GM19035 (cell line): Measurements from ENCODE around the gene LDLRAD3.
"Not testable (repeated sequence)": the region's sequence is repeated elsewhere in the genome, so short reads cannot be mapped to it uniquely, and the experiment has no call there.

Source experiments
- ATAC-seq: cut with Tn5 transposase; IDR thresholded peaks from one replicate; pipeline ENCODE4 v1.9.1; 2021; ENCODE audit not compliant: unreplicated experiment

The LDLRAD3 gene

DNA sequence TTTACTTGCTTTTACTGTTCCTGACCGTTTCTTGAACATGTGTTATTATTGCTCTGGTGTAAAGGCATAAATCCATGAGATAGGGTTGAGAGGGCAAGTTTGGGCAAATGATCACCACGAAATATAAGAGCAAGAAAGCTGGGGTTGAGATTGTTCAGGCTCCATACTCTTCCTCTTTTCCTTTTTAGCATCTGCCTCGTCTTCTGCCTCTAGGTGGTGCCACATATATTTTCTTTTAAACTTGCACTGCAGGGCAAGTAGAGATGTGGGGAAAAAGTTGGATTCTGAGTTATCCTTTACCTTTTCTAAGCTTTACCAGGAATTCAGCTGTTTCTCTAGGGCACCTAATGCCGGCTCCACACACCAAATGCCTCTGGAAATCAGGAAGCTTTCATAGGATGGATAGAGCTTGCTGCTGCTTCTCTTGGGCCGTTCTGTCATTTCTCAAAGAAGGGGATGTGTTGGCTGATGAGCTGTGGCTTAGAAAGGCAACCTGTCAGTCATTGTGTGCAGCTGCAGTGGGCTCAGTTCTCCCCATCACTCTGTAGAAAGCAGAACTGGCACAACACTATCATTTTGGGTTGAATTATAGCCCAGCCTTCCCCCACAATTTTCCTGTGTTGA, 98.2 kb downstream of the LDLRAD3 start:
- no peak for ATAC-seq

DNA sequence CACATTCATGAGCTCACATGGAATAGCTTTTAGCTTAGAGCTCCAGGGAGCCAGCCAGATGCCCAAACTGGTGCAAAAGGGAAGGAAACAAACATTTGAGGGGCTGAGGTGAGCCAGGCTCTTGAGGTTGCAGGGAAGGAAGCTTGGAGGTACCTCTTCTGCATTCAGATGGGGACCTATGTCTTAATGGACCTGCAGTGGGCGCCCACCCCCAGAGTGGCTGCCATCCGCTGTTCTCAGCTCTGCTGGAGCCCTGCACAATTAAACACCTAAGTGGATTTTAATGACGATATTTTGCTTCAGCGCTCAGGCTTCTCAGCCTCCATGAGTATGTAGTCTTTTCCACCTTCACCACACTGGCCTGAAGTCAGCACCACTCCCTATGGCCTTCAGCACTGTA, 100.8 kb downstream of the LDLRAD3 start:
- ATAC-seq, result no peak

DNA sequence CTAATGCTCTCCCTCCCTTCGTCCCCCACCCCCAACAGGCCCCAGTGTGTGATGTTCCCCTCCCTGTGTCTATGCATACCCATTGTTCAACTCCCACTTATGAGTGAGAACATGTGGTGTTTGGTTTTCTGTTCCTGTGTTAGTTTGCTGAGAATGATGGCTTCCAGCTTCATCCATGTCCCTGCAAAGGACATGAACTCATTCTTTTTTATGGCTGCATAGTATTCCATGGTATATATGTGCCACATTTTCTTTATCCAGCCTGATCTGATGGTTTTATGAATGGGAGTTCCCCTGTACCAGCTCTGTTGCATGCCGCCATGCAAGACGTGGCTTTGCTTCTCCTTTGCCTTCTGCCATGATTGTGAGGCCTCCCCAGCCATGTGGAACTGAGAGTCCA, 102.1 kb downstream of the LDLRAD3 start:
- not testable (repeated sequence) for ATAC-seq

GRCh38 chr11:36046932-36047331, 103.1 kb downstream of the LDLRAD3 start:
- ATAC-seq, result no peak

DNA sequence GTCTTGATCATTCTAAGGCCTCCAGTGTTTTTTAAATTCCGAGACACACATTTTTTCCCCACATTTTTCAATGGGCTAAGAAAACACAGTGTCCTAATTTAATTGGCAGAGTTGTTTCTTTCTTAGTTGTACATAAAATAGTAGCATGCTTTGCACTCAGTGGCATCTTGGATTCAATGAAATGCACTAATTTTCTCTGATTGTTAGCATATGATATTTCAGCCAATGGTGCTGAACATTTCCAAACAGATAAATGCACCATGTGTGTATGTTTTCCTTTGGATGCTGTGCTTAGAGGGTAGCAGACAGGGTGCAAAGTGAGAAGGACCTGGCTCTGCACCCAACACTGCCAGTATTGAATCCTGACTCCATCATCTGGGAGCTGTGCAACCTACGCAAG, 103.5 kb downstream of the LDLRAD3 start:
- no peak for ATAC-seq

DNA sequence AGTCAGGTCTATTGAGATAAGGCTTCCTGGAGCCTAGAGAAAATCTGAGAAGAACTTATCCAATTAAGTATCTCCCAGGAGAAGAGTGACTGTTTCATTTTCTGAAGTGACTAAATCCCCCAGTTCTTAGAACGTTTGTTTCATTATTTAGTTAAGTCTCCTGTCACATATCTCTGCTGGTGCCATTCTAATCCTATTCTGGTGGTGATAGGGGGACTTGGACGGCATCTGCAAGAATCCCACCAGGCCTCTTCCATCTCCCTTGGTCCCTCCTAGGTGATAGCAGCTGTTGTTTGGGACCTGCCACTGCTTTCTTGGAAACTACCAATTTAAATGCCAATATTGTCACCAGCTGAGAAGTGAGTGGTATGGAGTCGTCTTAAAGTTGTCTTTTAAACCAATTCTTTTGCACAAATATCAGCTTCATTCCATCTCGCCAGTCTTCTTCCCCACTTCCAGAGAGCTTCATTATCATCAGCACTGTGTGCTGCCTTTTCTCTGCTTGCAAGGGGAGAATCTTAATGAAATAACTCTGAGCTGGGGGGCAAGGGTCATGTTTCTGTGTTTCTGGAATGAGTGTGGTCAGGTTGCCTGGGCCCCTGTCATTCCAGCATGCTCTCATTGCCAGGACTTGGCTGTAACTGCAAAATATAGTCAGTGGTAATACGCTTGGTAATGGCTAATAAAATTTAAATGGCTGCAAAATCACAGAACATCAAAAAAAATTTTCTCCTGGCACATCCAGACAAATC, 104.8 kb downstream of the LDLRAD3 start:
- no peak for ATAC-seq

GRCh38 chr11:36051235-36052144, 107.6 kb downstream of the LDLRAD3 start:
- ATAC-seq, result no peak

GRCh38 chr11:36053281-36053680, 109.4 kb downstream of the LDLRAD3 start:
- no peak for ATAC-seq

GRCh38 chr11:36053862-36054261, 110.0 kb downstream of the LDLRAD3 start:
- ATAC-seq, result no peak

DNA sequence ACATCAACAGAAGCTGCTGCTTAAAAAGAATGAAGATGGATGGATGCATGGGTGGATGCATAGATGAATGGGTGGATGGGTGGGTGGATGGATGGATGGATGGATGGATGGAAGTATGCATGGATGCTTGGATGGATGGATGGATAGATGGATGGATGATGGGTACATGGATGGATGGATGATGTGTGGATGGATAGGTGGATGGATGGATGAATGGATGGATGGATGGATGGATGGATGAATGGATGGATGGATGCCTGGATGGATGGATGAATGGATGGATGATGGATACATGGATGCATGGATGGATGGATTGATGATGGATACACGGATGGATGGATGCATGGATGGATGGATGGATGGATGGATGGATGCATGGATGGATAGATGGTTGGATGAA, 110.8 kb downstream of the LDLRAD3 start:
- no peak for ATAC-seq

DNA sequence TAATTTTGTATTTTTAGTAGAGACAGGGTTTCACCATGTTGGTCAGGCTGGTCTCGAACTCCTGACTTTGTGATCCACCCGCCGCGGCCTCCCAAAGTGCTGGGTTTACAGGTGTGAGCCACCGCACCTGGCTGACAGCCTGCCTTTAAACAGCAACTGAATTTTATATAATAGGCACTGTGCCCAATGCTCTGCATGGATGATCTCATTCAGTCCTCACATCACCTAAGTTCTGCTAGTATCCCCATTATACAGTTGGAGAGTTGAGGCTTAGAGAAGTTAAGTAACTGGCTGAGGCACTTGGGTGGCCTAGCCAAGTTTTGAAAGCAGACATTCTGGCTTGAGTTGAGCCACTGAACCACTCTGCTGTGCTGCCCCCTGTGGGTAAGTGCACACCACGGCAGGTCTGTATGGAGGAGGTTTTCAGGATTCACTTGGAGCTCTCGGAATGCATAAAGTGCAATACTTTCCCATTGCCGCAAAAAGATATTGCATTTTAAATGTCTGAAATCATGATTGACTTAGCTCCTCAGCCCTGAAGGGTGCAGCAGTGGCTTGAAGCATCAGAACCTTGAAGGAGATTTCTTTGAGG, 112.4 kb downstream of the LDLRAD3 start:
- no peak for ATAC-seq

DNA sequence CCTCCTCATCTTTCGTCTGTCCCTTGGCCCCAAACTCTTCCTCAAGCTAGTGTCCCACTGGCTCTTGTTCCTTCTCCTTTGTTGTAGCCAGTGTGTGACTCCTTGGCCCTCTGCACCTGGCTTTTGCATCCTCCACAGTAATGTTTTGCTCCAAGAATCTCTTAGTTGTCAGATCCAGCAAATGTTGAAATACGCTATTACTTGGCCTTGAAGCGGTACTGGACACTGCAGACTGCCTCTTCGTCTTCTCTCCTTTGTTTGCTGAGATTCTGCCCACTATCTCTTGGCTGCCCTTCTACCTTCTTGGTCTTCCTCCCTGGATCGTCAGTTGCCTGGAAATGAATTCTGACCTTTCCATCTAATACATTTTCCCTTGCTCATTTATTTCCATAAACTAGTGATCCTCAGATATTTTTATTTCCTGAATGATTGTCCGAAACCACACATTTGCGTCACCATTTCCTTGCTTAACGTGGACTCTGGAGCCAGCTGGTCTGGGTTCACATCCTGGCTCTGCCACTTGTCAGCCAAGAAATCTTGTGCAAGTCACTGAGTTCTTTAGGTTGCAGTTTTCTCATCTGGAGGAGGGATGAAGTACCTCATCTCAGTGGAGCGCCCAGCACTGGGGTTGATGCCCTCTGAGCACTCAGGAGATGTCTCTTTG, 113.6 kb downstream of the LDLRAD3 start:
- ATAC-seq, result no peak

DNA sequence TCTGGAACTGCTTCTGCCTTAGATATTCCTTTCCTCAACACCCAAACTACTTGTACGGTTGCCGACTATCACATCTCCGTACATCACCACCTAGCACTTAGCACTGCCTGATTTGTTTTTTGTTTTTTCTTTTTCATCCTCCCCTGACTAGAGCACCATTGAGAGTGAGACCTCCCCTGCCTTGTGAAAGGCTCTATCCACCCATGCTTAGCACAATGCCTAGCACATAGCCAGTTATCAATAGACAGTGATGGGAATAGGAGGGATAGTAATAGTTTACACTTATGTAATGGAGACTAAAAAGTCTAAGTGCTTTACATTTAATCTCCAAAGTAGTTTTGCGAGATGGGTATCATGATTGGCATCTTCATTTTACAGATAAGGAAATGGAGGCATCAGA, 115.8 kb downstream of the LDLRAD3 start:
- ATAC-seq, result no peak

DNA sequence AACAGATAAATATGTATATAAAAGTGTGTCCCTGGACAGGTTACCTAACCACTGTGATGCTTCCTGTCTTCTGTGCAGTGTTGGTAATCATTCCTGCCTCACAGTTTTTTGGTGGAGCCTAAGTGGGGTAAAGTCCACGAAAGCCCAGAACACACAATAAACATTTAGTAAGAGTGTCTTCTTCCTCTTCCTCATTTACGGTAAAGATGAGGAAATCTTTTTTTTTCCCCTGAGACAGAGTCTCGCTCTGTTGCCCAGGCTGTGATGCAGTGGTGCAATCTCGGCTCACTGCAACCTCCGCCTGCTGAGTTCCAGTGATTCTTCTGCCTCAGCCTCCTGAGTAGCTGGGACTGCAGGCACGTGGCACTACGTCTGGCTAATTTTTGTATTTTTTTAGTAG, 117.1 kb downstream of the LDLRAD3 start:
- no peak for ATAC-seq

GRCh38 chr11:36061471-36061870, 117.6 kb downstream of the LDLRAD3 start:
- ATAC-seq, result no peak

GRCh38 chr11:36062796-36063365, 119.0 kb downstream of the LDLRAD3 start:
- ATAC-seq, result no peak

DNA sequence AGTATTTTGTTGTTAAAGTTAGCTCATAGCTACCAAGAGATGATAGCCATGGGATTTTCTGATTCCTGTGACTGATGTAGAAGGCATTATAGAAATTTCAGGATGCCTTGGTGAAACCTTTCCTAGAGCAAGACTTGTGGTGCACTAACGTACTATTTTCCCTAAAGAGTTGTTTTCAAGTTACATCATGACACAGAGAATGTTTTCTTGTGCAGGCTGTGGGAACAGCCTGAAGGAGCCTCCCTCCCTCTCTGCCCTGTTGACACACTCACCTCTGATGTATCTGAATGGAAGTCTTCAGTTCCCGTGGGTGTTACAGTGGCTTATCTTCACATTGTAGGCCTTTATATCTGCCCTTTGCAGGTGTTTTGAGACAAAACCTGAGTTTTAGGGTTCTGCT, 121.6 kb downstream of the LDLRAD3 start:
- ATAC-seq, result no peak

GRCh38 chr11:36066891-36067290, 123.0 kb downstream of the LDLRAD3 start:
- ATAC-seq, result no peak

- no peak for ATAC-seq
These were observed 125.8 kb downstream of the LDLRAD3 start for GRCh38 chr11:36069576-36070212.
